Liver (tissue), 3 donors: ENCODE measurements around the gene VEGFD.

Experiments
- EGR1 ChIP-seq, 2 donors: IDR thresholded peaks; 2 replicates each; pipeline ENCODE4 v1.6.1; 2016 to 2018; ENCODE audit warnings: antibody characterized with exemption in 2 of 2, low read depth in 2 of 2
- FOXA1 ChIP-seq: IDR thresholded peaks from 2 replicates; pipeline ENCODE4 v1.6.1; 2016; ENCODE audit warnings: antibody characterized with exemption
- GABPA ChIP-seq, 2 donors: IDR thresholded peaks in 1 of 2; conservative IDR thresholded peaks in 1 of 2; 2 replicates each; pipeline ENCODE4 v1.6.1; 2016; ENCODE audit warnings: antibody characterized with exemption in 2 of 2, mild to moderate bottlenecking in 1 of 2, moderate library complexity in 1 of 2
- HNF4A ChIP-seq, 2 donors: conservative IDR thresholded peaks; 2 replicates each; pipeline ENCODE4 v1.6.1; 2016; ENCODE audit warnings: antibody characterized with exemption in 2 of 2, mild to moderate bottlenecking in 2 of 2
- HNF4G ChIP-seq: IDR thresholded peaks from 2 replicates; pipeline ENCODE4 v1.6.1; 2016; ENCODE audit warnings: antibody characterized with exemption
- JUND ChIP-seq, 2 donors: IDR thresholded peaks; 2 replicates each; pipeline ENCODE4 v1.6.1; 2016; ENCODE audit warnings: antibody characterized with exemption in 2 of 2
- RAD21 ChIP-seq, 2 donors: IDR thresholded peaks; 2 replicates each; pipeline ENCODE4 v1.6.1; 2016; ENCODE audit warnings: antibody characterized with exemption in 2 of 2, mild to moderate bottlenecking in 2 of 2
- REST ChIP-seq: IDR thresholded peaks from 2 replicates; pipeline ENCODE4 v1.6.1; 2016; ENCODE audit warnings: antibody characterized with exemption, mild to moderate bottlenecking
- YY1 ChIP-seq: IDR thresholded peaks from 2 replicates; pipeline ENCODE4 v1.6.1; 2016; ENCODE audit warnings: antibody characterized with exemption, mild to moderate bottlenecking
- TF ChIP-seq, protein P1 (sequence below): IDR thresholded peaks from 2 replicates; pipeline ENCODE4 v1.6.1; 2016; ENCODE audit warnings: antibody characterized with exemption
- TF ChIP-seq, protein P2 (sequence below): fragments of 150-350 bp; IDR thresholded peaks from 2 replicates; pipeline ENCODE4 v1.5.1; 2017; ENCODE audit warnings: improper control_type of control experiment, low read depth, low read length; ENCODE audit not compliant: missing input control
- TF ChIP-seq, protein P3 (sequence below): IDR thresholded peaks from 2 replicates; pipeline ENCODE4 v1.6.1; 2016; ENCODE audit warnings: antibody characterized with exemption
- donor health status: healthy.
- donor health status: healthy.

- TF ChIP-seq, protein P1, sequence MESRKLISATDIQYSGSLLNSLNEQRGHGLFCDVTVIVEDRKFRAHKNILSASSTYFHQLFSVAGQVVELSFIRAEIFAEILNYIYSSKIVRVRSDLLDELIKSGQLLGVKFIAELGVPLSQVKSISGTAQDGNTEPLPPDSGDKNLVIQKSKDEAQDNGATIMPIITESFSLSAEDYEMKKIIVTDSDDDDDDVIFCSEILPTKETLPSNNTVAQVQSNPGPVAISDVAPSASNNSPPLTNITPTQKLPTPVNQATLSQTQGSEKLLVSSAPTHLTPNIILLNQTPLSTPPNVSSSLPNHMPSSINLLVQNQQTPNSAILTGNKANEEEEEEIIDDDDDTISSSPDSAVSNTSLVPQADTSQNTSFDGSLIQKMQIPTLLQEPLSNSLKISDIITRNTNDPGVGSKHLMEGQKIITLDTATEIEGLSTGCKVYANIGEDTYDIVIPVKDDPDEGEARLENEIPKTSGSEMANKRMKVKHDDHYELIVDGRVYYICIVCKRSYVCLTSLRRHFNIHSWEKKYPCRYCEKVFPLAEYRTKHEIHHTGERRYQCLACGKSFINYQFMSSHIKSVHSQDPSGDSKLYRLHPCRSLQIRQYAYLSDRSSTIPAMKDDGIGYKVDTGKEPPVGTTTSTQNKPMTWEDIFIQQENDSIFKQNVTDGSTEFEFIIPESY = no peak
- TF ChIP-seq, protein P2, sequence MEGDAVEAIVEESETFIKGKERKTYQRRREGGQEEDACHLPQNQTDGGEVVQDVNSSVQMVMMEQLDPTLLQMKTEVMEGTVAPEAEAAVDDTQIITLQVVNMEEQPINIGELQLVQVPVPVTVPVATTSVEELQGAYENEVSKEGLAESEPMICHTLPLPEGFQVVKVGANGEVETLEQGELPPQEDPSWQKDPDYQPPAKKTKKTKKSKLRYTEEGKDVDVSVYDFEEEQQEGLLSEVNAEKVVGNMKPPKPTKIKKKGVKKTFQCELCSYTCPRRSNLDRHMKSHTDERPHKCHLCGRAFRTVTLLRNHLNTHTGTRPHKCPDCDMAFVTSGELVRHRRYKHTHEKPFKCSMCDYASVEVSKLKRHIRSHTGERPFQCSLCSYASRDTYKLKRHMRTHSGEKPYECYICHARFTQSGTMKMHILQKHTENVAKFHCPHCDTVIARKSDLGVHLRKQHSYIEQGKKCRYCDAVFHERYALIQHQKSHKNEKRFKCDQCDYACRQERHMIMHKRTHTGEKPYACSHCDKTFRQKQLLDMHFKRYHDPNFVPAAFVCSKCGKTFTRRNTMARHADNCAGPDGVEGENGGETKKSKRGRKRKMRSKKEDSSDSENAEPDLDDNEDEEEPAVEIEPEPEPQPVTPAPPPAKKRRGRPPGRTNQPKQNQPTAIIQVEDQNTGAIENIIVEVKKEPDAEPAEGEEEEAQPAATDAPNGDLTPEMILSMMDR = no peak
- TF ChIP-seq JUND (IDR thresholded peaks at IDR 0.05) (no peak), YY1 (no peak), RAD21 (IDR thresholded peaks at IDR 0.05) (no peak), FOXA1 (no peak), HNF4A (conservative IDR thresholded peaks at IDR 0.05) (no peak), REST (no peak), GABPA (IDR thresholded peaks at IDR 0.05 in 1 of 2, conservative IDR thresholded peaks at IDR 0.05 in 1 of 2) (no peak), EGR1 (IDR thresholded peaks at IDR 0.05; ENCODE audit: low read depth in 2 of 2) (no peak), HNF4G (no peak)
- TF ChIP-seq, protein P3, sequence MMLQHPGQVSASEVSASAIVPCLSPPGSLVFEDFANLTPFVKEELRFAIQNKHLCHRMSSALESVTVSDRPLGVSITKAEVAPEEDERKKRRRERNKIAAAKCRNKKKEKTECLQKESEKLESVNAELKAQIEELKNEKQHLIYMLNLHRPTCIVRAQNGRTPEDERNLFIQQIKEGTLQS = no peak
Observed at GRCh38 chrX:15328131-15328530, 56.1 kb downstream of the VEGFD start.
